CD4-positive, CD25-positive, alpha-beta regulatory T cell (primary cell): ENCODE measurements around the gene KLF11. TPM values are rescaled to one million over a fixed set of nuclear protein-coding genes. Genes with fewer than 3 reads are reported as not detected.

Source experiments
- ATAC-seq, 2 donors: fragments of 150-1000 bp; cut with Tn5 transposase; one replicate each; pipeline ENCODE4 v1.10.0; 2021; ENCODE audit warnings: low read depth in 2 of 2, moderate number of reproducible peaks in 2 of 2, moderate library complexity in 1 of 2
- DNase-seq, 3 donors: peaks; one replicate each; pipeline versions ENCODE4 v3.0.0 to v3.0.0-alpha.2; 2012 to 2022; ENCODE audit warnings: mixed read lengths in 1 of 3
- H3K27ac ChIP-seq: one replicate; pipeline ENCODE4 v1.7.0; 2013; ENCODE audit warnings: mild to moderate bottlenecking, low read length; ENCODE audit not compliant: insufficient read depth, poor library complexity, severe bottlenecking
- H3K27me3 ChIP-seq: one replicate; pipeline ENCODE4 v1.7.0; 2013; ENCODE audit warnings: low read length; ENCODE audit not compliant: control insufficient read depth, insufficient read depth
- H3K36me3 ChIP-seq: one replicate; pipeline ENCODE4 v1.7.0; 2013; ENCODE audit warnings: mild to moderate bottlenecking, low read length, moderate library complexity; ENCODE audit not compliant: control insufficient read depth, insufficient read depth
- H3K4me1 ChIP-seq: 2 replicates; pipeline ENCODE4 v1.7.0; 2013; ENCODE audit warnings: mild to moderate bottlenecking, low read length; ENCODE audit not compliant: insufficient read depth, control insufficient read depth, poor library complexity, severe bottlenecking
- H3K4me3 ChIP-seq: one replicate; pipeline ENCODE4 v1.7.0; 2013; ENCODE audit warnings: low read depth, mild to moderate bottlenecking, low read length, moderate library complexity
- H3K9me3 ChIP-seq, 2 experiments: 1 replicate in 1 of 2; 2 replicates in 1 of 2; pipeline ENCODE4 v1.7.0; 2013; ENCODE audit warnings: low read length in 2 of 2, mild to moderate bottlenecking in 1 of 2, moderate library complexity in 1 of 2; ENCODE audit not compliant: control insufficient read depth in 2 of 2
- H3K27ac Mint-ChIP-seq, 3 donors: one replicate each; pipeline ENCODE4 v1.8.0; 2020 to 2022; ENCODE audit warnings: mild to moderate bottlenecking in 3 of 3, mixed read lengths in 3 of 3, moderate library complexity in 2 of 3
- H3K27me3 Mint-ChIP-seq: one replicate; pipeline ENCODE4 v1.8.0; 2022; ENCODE audit warnings: mild to moderate bottlenecking, mixed read lengths
- H3K36me3 Mint-ChIP-seq: one replicate; pipeline ENCODE4 v1.8.0; 2020; ENCODE audit warnings: mixed read lengths
- H3K4me1 Mint-ChIP-seq, 4 donors: one replicate each; pipeline ENCODE4 v1.8.0; 2020 to 2022; ENCODE audit warnings: mixed read lengths in 4 of 4, mild to moderate bottlenecking in 1 of 4
- H3K4me3 Mint-ChIP-seq, 4 donors: one replicate each; pipeline ENCODE4 v1.8.0; 2020 to 2022; ENCODE audit warnings: mild to moderate bottlenecking in 4 of 4, mixed read lengths in 4 of 4, moderate library complexity in 3 of 4
- H3K9me3 Mint-ChIP-seq, 7 donors: one replicate each; pipeline ENCODE4 v1.8.0; 2020 to 2022; ENCODE audit warnings: mixed read lengths in 7 of 7, mild to moderate bottlenecking in 3 of 7, moderate library complexity in 2 of 7
- polyA plus RNA-seq, 4 donors: library from polyadenylated mRNA; unstranded; fragments of 300-500 nt; fragmentation: Illumina TruSeq; gene quantifications; one replicate each; pipeline ENCODE4 v1.2.3, GENCODE V29; 2021
- total RNA-seq: library from RNA; stranded (reverse); gene quantifications from one replicate; pipeline ENCODE4 v1.2.3, GENCODE V29; 2022

KLF11 gene
- total and polyA plus RNA-seq, 5 donors from 2014 or later, result 5.9 to 38.9 (median 11.8) TPM

GRCh38 chr2:10058251-10059015 lies 15.1 kb downstream of the KLF11 start:
- Mint-ChIP-seq H3K36me3 (peaks cover 12% of the 10 kb centered on the region), H3K4me3 (no peak overlapping the region), H3K4me1 (peaks cover 0 to 9% (median 5%) of the 10 kb centered on the region in 4 donors), H3K9me3 (no peaks in the 10 kb centered on the region), H3K27ac (no peak overlapping the region), H3K27me3 (no peaks in the 10 kb centered on the region)
- no peaks in the 10 kb centered on the region for H3K27me3 ChIP-seq
- no peak for DNase-seq
- H3K4me3 ChIP-seq, result no peak overlapping the region
- H3K9me3 ChIP-seq, result no peaks in the 10 kb centered on the region
- peaks cover 17% of the 10 kb centered on the region for H3K36me3 ChIP-seq
- H3K4me1 ChIP-seq, result peaks cover 4% of the 10 kb centered on the region
- no peak for ATAC-seq
- H3K27ac ChIP-seq, result no peak overlapping the region

GRCh38 chr2:10059016-10059351 lies 15.6 kb downstream of the KLF11 start:
- Histone ChIP-seq H3K27ac (no peak overlapping the region), H3K27me3 (no peaks in the 10 kb centered on the region), H3K9me3 (no peaks in the 10 kb centered on the region), H3K4me3 (no peak overlapping the region), H3K4me1 (peaks cover 4% of the 10 kb centered on the region), H3K36me3 (peaks cover 12% of the 10 kb centered on the region)
- H3K4me1 Mint-ChIP-seq, result peaks cover 0 to 9% (median 3%) of the 10 kb centered on the region in 4 donors
- no peaks in the 10 kb centered on the region for H3K9me3 Mint-ChIP-seq
- DNase-seq, result no peak
- no peak overlapping the region for H3K4me3 Mint-ChIP-seq
- no peak overlapping the region for H3K27ac Mint-ChIP-seq
- no peak for ATAC-seq
- peaks cover 9% of the 10 kb centered on the region for H3K36me3 Mint-ChIP-seq
- H3K27me3 Mint-ChIP-seq, result no peaks in the 10 kb centered on the region

- ATAC-seq, result no peak
- no peak for DNase-seq
Measured at GRCh38 chr2:10059552-10060335, 16.4 kb downstream of the KLF11 start.

GRCh38 chr2:10061221-10061925 lies 18.0 kb downstream of the KLF11 start:
- Mint-ChIP-seq H3K27ac (no peak overlapping the region), H3K9me3 (no peaks in the 10 kb centered on the region), H3K4me3 (no peak overlapping the region), H3K27me3 (peaks cover 4% of the 10 kb centered on the region), H3K4me1 (peaks cover 0 to 9% (median under 1%) of the 10 kb centered on the region in 4 donors), H3K36me3 (no peaks in the 10 kb centered on the region)
- Histone ChIP-seq H3K4me3 (no peak overlapping the region), H3K27me3 (no peaks in the 10 kb centered on the region), H3K4me1 (peaks cover 8% of the 10 kb centered on the region), H3K9me3 (no peaks in the 10 kb centered on the region), H3K36me3 (no peaks in the 10 kb centered on the region), H3K27ac (no peak overlapping the region)
- no peak for ATAC-seq
- no peak for DNase-seq

More at GRCh38 chr2:10059552-10060335, 16.4 kb downstream of the KLF11 start:
- H3K27me3 ChIP-seq, result no peaks in the 10 kb centered on the region
- peaks cover 1% of the 10 kb centered on the region for H3K36me3 Mint-ChIP-seq
- no peaks in the 10 kb centered on the region for H3K9me3 ChIP-seq
- H3K9me3 Mint-ChIP-seq, result no peaks in the 10 kb centered on the region
- no peak overlapping the region for H3K27ac Mint-ChIP-seq
- H3K27ac ChIP-seq, result no peak overlapping the region
- no peak overlapping the region for H3K4me3 Mint-ChIP-seq
- peaks cover 0 to 5% (median under 1%) of the 10 kb centered on the region in 4 donors for H3K4me1 Mint-ChIP-seq
- H3K27me3 Mint-ChIP-seq, result no peaks in the 10 kb centered on the region
- H3K4me3 ChIP-seq, result no peak overlapping the region
- H3K4me1 ChIP-seq, result peaks cover 4% of the 10 kb centered on the region
- H3K36me3 ChIP-seq, result peaks cover 6% of the 10 kb centered on the region

GRCh38 chr2:10062931-10063365 lies 19.6 kb downstream of the KLF11 start:
- Mint-ChIP-seq H3K4me3 (no peak overlapping the region), H3K9me3 (peaks cover 0 to 3% (median 1%) of the 10 kb centered on the region in 7 donors), H3K36me3 (no peaks in the 10 kb centered on the region), H3K4me1 (peaks cover 0 to 3% (median 0%) of the 10 kb centered on the region in 4 donors), H3K27ac (no peak overlapping the region), H3K27me3 (peaks cover 7% of the 10 kb centered on the region)
- Histone ChIP-seq H3K27me3 (no peaks in the 10 kb centered on the region), H3K4me3 (no peak overlapping the region), H3K36me3 (no peaks in the 10 kb centered on the region), H3K9me3 (no peaks in the 10 kb centered on the region), H3K27ac (no peak overlapping the region), H3K4me1 (peaks cover 4% of the 10 kb centered on the region)
- DNase-seq, result no peak
- ATAC-seq, result no peak

- Histone ChIP-seq H3K36me3 (no peaks in the 10 kb centered on the region), H3K4me1 (peaks cover 4% of the 10 kb centered on the region), H3K9me3 (no peaks in the 10 kb centered on the region), H3K27me3 (no peaks in the 10 kb centered on the region), H3K27ac (no peak overlapping the region), H3K4me3 (no peak overlapping the region)
- Mint-ChIP-seq H3K4me3 (no peak overlapping the region), H3K4me1 (peaks cover 0 to 3% (median 0%) of the 10 kb centered on the region in 4 donors), H3K9me3 (peaks cover 0 to 5% (median 4%) of the 10 kb centered on the region in 7 donors), H3K36me3 (no peaks in the 10 kb centered on the region), H3K27ac (no peak overlapping the region), H3K27me3 (peaks cover 13% of the 10 kb centered on the region)
- no peak for DNase-seq
- ATAC-seq, result no peak
Measured at GRCh38 chr2:10063566-10063965, 20.2 kb downstream of the KLF11 start.

GRCh38 chr2:10064932-10065772 lies 21.8 kb downstream of the KLF11 start:
- no peak for DNase-seq
- H3K4me1 ChIP-seq, result peaks cover 4% of the 10 kb centered on the region
- no peaks in the 10 kb centered on the region for H3K36me3 Mint-ChIP-seq
- H3K27ac ChIP-seq, result no peak overlapping the region
- H3K27me3 ChIP-seq, result no peaks in the 10 kb centered on the region
- no peak for ATAC-seq
- H3K4me3 Mint-ChIP-seq, result no peak overlapping the region
- H3K27me3 Mint-ChIP-seq, result peaks cover 13% of the 10 kb centered on the region
- H3K4me3 ChIP-seq, result no peak overlapping the region
- H3K4me1 Mint-ChIP-seq, result peaks cover 0 to 3% (median 0%) of the 10 kb centered on the region in 4 donors
- H3K27ac Mint-ChIP-seq, result no peak overlapping the region
- H3K9me3 Mint-ChIP-seq, result peaks cover 0 to 5% (median 4%) of the 10 kb centered on the region in 7 donors
- H3K36me3 ChIP-seq, result no peaks in the 10 kb centered on the region
- H3K9me3 ChIP-seq, result no peaks in the 10 kb centered on the region
